Peyer's patch (tissue), 4 donors: Measurements from ENCODE around the gene USP17L15.
"Not testable (repeated sequence)": the region's sequence is repeated elsewhere in the genome, so short reads cannot be mapped to it uniquely, and the experiment has no call there.

ENCODE experiments used
- CTCF ChIP-seq, 6 experiments: fragments of 450-650 bp in 4 of 6; fragments of 200-600 bp in 2 of 6; sonication (generic) in 1 of 6; IDR thresholded peaks; one replicate each; pipeline ENCODE4 v1.5.1; 2017 to 2019; ENCODE audit warnings: antibody characterized with exemption in 6 of 6, mild to moderate bottlenecking in 3 of 6, moderate library complexity in 1 of 6
- POLR2A ChIP-seq, 2 donors: fragments of 450-650 bp; IDR thresholded peaks; one replicate each; pipeline ENCODE4 v1.5.1; 2017; ENCODE audit warnings: antibody characterized with exemption in 2 of 2, mild to moderate bottlenecking in 2 of 2, moderate library complexity in 2 of 2

GRCh38 chr4:9219852-9220251 is 14.3 kb upstream of the USP17L15 start, which contains the start of gene USP17L12:
- not testable (repeated sequence) for TF ChIP-seq CTCF, POLR2A (IDR thresholded peaks at IDR 0.05)
